Measurements from ENCODE around the gene CEP83.
"Not testable (repeated sequence)": the region's sequence is repeated elsewhere in the genome, so short reads cannot be mapped to it uniquely, and the experiment has no call there.

Gene CEP83

GRCh38 chr12:94457311-94457710, 2.4 kb downstream of the CEP83 start (continued):
- TF ChIP-seq RARB (CRISPR knock-in tag; IDR thresholded peaks at IDR 0.05) (no peak), ZFP3 (CRISPR knock-in tag; IDR thresholded peaks at IDR 0.05) (no peak), PPARA (CRISPR knock-in tag; IDR thresholded peaks at IDR 0.05; ENCODE audit: borderline replicate concordance) (no peak), ZNF70 (CRISPR knock-in tag; IDR thresholded peaks at IDR 0.05) (no peak), TOX (CRISPR knock-in tag; IDR thresholded peaks at IDR 0.05; ENCODE audit: borderline replicate concordance) (no peak)
- TF ChIP-seq, protein P1, sequence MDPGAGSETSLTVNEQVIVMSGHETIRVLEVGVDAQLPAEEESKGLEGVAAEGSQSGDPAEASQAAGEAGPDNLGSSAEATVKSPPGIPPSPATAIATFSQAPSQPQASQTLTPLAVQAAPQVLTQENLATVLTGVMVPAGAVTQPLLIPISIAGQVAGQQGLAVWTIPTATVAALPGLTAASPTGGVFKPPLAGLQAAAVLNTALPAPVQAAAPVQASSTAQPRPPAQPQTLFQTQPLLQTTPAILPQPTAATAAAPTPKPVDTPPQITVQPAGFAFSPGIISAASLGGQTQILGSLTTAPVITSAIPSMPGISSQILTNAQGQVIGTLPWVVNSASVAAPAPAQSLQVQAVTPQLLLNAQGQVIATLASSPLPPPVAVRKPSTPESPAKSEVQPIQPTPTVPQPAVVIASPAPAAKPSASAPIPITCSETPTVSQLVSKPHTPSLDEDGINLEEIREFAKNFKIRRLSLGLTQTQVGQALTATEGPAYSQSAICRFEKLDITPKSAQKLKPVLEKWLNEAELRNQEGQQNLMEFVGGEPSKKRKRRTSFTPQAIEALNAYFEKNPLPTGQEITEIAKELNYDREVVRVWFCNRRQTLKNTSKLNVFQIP (CRISPR knock-in tag; IDR thresholded peaks at IDR 0.05; ENCODE audit: borderline replicate concordance, low read depth) = no peak

DNA sequence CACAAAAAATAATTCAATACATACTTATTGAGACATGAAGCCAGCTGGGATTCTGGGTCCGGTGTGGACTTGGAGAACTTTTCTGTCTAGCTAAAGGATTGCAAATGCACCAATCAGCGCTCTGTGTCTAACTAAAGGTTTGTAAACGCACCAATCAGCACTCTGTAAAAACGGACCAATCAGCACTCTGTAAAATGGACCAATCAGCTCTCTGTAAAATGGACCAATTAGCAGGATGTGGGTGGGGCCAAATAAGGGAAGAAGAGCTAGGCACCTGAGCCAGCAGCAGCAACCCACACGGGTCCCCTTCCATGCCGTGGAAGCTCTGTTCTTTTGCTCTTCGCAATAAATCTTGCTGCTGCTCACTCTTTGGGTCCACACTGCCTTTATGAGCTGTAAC, 5.3 kb downstream of the CEP83 start:
- ATAC-seq = not testable (repeated sequence)

- TF ChIP-seq, protein P2, sequence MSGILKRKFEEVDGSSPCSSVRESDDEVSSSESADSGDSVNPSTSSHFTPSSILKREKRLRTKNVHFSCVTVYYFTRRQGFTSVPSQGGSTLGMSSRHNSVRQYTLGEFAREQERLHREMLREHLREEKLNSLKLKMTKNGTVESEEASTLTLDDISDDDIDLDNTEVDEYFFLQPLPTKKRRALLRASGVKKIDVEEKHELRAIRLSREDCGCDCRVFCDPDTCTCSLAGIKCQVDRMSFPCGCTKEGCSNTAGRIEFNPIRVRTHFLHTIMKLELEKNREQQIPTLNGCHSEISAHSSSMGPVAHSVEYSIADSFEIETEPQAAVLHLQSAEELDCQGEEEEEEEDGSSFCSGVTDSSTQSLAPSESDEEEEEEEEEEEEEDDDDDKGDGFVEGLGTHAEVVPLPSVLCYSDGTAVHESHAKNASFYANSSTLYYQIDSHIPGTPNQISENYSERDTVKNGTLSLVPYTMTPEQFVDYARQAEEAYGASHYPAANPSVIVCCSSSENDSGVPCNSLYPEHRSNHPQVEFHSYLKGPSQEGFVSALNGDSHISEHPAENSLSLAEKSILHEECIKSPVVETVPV (CRISPR knock-in tag; IDR thresholded peaks at IDR 0.05) = no peak
- TF ChIP-seq ISL1 (CRISPR knock-in tag; IDR thresholded peaks at IDR 0.05) (no peak), OSR1 (CRISPR knock-in tag; IDR thresholded peaks at IDR 0.05) (no peak), ZNF565 (CRISPR knock-in tag; conservative IDR thresholded peaks at IDR 0.05; ENCODE audit: low read depth) (no peak), BACH2 (CRISPR knock-in tag; IDR thresholded peaks at IDR 0.05; ENCODE audit: borderline replicate concordance) (no peak), TCF4 (CRISPR knock-in tag; IDR thresholded peaks at IDR 0.05; ENCODE audit: borderline replicate concordance) (no peak), RARB (CRISPR knock-in tag; IDR thresholded peaks at IDR 0.05) (no peak)
- TF ChIP-seq, protein P3, sequence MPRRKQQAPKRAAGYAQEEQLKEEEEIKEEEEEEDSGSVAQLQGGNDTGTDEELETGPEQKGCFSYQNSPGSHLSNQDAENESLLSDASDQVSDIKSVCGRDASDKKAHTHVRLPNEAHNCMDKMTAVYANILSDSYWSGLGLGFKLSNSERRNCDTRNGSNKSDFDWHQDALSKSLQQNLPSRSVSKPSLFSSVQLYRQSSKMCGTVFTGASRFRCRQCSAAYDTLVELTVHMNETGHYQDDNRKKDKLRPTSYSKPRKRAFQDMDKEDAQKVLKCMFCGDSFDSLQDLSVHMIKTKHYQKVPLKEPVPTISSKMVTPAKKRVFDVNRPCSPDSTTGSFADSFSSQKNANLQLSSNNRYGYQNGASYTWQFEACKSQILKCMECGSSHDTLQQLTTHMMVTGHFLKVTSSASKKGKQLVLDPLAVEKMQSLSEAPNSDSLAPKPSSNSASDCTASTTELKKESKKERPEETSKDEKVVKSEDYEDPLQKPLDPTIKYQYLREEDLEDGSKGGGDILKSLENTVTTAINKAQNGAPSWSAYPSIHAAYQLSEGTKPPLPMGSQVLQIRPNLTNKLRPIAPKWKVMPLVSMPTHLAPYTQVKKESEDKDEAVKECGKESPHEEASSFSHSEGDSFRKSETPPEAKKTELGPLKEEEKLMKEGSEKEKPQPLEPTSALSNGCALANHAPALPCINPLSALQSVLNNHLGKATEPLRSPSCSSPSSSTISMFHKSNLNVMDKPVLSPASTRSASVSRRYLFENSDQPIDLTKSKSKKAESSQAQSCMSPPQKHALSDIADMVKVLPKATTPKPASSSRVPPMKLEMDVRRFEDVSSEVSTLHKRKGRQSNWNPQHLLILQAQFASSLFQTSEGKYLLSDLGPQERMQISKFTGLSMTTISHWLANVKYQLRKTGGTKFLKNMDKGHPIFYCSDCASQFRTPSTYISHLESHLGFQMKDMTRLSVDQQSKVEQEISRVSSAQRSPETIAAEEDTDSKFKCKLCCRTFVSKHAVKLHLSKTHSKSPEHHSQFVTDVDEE (CRISPR knock-in tag; IDR thresholded peaks at IDR 0.05) = no peak
- ATAC-seq = no peak
Observed at GRCh38 chr12:94445662-94446061, 14.0 kb downstream of the CEP83 start.

DNA sequence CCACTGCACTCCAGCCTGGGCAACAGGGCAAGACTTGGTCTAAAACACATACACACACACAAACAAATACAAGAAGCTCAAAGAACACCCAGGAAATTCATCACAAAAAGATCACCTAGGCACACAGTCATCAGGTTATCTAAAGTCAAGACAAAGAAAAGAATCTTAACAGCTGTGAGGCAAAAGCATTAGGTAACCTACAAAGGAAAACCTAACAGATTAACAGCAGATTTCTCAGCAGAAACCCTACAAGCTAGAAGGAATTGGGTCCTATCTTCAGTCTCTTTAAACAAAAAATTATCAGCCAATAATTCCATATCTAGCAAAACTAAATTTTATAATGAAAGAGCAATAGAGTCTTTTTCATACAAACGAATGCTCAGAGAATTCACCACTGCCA, 22.4 kb downstream of the CEP83 start:
- no peak for ATAC-seq
- TF ChIP-seq ZNF8 (CRISPR knock-in tag; IDR thresholded peaks at IDR 0.05) = no peak
- TF ChIP-seq OSR1 (CRISPR knock-in tag; IDR thresholded peaks at IDR 0.05) = no peak
- no peak for TF ChIP-seq GLIS3 (CRISPR knock-in tag; IDR thresholded peaks at IDR 0.05)
- no peak for TF ChIP-seq PPARA (CRISPR knock-in tag; IDR thresholded peaks at IDR 0.05; ENCODE audit: borderline replicate concordance)
- no peak for TF ChIP-seq ESRRG (CRISPR knock-in tag; IDR thresholded peaks at IDR 0.05)
- no peak for TF ChIP-seq TCF4 (CRISPR knock-in tag; IDR thresholded peaks at IDR 0.05; ENCODE audit: borderline replicate concordance)
- no peak for TF ChIP-seq ZNF70 (CRISPR knock-in tag; IDR thresholded peaks at IDR 0.05)
- TF ChIP-seq ARNTL (CRISPR knock-in tag; IDR thresholded peaks at IDR 0.05; ENCODE audit: borderline replicate concordance, low read depth) = no peak
- no peak for TF ChIP-seq ZFP3 (CRISPR knock-in tag; IDR thresholded peaks at IDR 0.05)
- no peak for TF ChIP-seq BACH2 (CRISPR knock-in tag; IDR thresholded peaks at IDR 0.05; ENCODE audit: borderline replicate concordance)
- TF ChIP-seq SNAI2 (CRISPR knock-in tag; IDR thresholded peaks at IDR 0.05) = no peak
- TF ChIP-seq CSDC2 (CRISPR knock-in tag; IDR thresholded peaks at IDR 0.05) = no peak
- TF ChIP-seq ISL1 (CRISPR knock-in tag; IDR thresholded peaks at IDR 0.05) = no peak

GRCh38 chr12:94435511-94435927, 24.1 kb downstream of the CEP83 start:
- no peak for ATAC-seq
- TF ChIP-seq ZNF70 (CRISPR knock-in tag; IDR thresholded peaks at IDR 0.05) (no peak), TCF4 (CRISPR knock-in tag; IDR thresholded peaks at IDR 0.05; ENCODE audit: borderline replicate concordance) (no peak), CSDC2 (CRISPR knock-in tag; IDR thresholded peaks at IDR 0.05) (no peak), ARNTL (CRISPR knock-in tag; IDR thresholded peaks at IDR 0.05; ENCODE audit: borderline replicate concordance, low read depth) (no peak), GLIS3 (CRISPR knock-in tag; IDR thresholded peaks at IDR 0.05) (no peak), PPARA (CRISPR knock-in tag; IDR thresholded peaks at IDR 0.05; ENCODE audit: borderline replicate concordance) (no peak), ZNF565 (CRISPR knock-in tag; conservative IDR thresholded peaks at IDR 0.05; ENCODE audit: low read depth) (no peak), TOX (CRISPR knock-in tag; IDR thresholded peaks at IDR 0.05; ENCODE audit: borderline replicate concordance) (no peak)
- TF ChIP-seq, protein P1 (CRISPR knock-in tag; IDR thresholded peaks at IDR 0.05; ENCODE audit: borderline replicate concordance, low read depth) = no peak
- TF ChIP-seq, protein P4, sequence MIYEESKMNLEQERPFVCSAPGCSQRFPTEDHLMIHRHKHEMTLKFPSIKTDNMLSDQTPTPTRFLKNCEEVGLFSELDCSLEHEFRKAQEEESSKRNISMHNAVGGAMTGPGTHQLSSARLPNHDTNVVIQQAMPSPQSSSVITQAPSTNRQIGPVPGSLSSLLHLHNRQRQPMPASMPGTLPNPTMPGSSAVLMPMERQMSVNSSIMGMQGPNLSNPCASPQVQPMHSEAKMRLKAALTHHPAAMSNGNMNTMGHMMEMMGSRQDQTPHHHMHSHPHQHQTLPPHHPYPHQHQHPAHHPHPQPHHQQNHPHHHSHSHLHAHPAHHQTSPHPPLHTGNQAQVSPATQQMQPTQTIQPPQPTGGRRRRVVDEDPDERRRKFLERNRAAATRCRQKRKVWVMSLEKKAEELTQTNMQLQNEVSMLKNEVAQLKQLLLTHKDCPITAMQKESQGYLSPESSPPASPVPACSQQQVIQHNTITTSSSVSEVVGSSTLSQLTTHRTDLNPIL (CRISPR knock-in tag; IDR thresholded peaks at IDR 0.05; ENCODE audit: low read depth) = no peak
- TF ChIP-seq, protein P5, sequence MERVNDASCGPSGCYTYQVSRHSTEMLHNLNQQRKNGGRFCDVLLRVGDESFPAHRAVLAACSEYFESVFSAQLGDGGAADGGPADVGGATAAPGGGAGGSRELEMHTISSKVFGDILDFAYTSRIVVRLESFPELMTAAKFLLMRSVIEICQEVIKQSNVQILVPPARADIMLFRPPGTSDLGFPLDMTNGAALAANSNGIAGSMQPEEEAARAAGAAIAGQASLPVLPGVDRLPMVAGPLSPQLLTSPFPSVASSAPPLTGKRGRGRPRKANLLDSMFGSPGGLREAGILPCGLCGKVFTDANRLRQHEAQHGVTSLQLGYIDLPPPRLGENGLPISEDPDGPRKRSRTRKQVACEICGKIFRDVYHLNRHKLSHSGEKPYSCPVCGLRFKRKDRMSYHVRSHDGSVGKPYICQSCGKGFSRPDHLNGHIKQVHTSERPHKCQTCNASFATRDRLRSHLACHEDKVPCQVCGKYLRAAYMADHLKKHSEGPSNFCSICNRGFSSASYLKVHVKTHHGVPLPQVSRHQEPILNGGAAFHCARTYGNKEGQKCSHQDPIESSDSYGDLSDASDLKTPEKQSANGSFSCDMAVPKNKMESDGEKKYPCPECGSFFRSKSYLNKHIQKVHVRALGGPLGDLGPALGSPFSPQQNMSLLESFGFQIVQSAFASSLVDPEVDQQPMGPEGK (CRISPR knock-in tag; IDR thresholded peaks at IDR 0.05; ENCODE audit: borderline replicate concordance) = no peak
- TF ChIP-seq, protein P2 (CRISPR knock-in tag; IDR thresholded peaks at IDR 0.05) = no peak
